HT-29 (cell line): ENCODE measurements around the gene UGT1A5. TPM values are rescaled to one million over a fixed set of nuclear protein-coding genes. Genes with fewer than 3 reads are reported as not detected.

Experiments
- DNase-seq: peaks from one replicate; pipeline ENCODE4 v3.0.0-alpha.2; 2015; ENCODE audit warnings: low spot score
- total RNA-seq: library from RNA; depleted of rRNA; stranded (reverse); fragments of >200 nt; shearing (Covaris generic); gene quantifications from 2 replicates; pipeline ENCODE4 v1.2.3, GENCODE V29; 2014

UGT1A5 gene
- total RNA-seq, 1 experiment from 2014 or later = 3.1 TPM

DNA sequence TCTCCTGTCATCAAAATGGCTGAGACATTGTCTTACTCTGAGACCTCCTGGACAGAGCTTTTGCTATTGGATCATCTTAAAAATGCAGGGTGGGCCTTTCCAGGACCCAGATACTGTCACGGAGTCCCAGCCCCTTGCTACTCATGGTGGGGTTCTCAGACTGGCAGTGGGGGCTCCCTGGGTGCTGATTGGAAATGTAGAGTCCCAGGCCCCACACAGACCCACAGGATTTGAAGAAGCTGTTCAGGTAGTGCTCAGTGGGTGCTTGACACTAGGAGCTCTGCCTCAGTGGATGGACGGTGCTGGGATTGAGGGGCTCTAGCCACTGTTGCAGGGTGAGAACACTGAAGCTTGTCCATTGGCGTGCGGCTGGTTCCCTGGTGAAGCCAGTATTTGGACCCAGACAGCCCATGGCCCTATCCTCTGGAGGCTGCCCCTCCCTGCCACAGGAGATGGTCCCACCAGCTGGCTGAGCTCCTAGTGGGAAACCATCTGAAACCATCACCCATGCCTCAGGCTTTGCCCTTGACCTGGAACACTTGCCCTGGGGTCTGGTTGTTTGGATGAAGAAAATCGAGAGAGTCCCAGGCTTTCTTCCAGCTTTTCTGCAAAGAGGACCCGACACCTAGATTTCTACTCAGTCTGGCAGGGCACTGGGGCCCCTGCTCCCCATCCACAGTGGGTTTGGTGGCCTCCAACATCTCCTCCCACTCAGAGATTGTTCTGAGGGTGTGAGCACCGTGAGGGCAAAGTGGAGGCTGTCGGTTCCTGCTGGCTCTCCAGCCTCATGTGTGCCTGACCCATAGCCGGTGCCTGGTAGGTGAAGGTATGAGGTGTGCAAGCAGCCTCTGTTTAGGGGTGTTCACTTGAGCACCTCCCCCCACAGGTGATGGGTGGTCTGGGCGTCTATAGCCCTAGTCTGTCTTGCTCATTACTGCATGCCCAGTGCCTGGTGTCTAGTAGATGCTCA lies 95.5 kb downstream of the UGT1A5 start:
- no peak for DNase-seq

DNA sequence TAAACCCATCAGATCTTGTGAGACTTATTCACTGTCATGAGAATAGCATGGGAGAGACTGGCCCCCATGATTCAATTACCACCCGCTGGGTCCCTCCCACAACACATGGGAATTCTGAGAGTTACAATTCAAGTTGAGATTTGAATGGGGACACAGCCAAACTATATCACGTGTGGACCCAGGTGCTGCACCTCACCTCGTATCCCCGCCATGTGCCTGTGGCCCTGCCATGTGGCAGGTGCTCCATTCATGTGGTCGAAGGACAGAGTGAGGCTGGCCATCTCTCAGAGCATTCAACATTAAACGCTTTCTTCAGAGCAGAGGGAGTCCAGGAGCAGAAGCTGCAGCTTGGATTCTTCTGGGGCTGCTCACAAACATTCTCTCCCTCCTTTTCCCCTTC lies 97.7 kb downstream of the UGT1A5 start:
- DNase-seq = no peak

DNA sequence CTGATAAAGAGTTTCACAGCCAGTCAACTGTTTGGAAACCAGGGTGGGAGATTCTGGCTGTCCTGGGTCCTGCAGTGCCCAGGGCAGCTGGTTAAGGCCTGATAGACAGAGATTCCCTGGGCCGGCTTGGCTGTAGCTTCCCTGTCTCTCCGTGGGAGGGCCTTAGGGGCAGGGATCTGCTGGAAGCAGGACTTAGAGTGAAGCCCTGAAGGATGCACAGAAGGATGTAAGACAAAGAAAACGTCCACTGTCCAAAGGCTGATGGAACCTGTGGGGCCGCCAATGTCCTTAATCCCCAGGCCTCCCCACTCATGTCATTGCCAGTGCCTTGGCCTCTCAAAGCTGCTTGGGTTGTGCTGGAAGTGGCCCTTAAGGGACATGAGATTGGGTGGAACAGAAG lies 98.4 kb downstream of the UGT1A5 start:
- no peak for DNase-seq

DNA sequence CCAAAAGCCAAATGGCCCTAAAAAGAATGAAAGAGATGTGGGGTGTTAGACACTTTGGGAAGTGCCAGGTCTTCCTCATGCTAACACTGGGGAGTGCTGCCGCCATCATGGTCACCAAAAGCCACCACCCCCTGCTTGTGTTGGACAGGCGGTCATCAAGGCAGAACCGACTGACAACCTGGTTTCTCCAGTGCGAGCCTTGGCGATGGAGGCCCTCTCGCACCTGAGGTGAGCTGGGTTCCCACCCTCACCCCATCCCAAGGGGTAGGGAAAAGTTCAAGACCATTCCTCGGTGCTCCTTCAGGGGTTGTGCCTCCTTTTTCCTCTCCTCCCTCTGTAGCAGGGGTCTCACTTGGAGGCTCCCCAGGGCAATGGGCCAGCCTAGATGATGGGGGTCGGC lies 99.0 kb downstream of the UGT1A5 start:
- no peak for DNase-seq

DNA sequence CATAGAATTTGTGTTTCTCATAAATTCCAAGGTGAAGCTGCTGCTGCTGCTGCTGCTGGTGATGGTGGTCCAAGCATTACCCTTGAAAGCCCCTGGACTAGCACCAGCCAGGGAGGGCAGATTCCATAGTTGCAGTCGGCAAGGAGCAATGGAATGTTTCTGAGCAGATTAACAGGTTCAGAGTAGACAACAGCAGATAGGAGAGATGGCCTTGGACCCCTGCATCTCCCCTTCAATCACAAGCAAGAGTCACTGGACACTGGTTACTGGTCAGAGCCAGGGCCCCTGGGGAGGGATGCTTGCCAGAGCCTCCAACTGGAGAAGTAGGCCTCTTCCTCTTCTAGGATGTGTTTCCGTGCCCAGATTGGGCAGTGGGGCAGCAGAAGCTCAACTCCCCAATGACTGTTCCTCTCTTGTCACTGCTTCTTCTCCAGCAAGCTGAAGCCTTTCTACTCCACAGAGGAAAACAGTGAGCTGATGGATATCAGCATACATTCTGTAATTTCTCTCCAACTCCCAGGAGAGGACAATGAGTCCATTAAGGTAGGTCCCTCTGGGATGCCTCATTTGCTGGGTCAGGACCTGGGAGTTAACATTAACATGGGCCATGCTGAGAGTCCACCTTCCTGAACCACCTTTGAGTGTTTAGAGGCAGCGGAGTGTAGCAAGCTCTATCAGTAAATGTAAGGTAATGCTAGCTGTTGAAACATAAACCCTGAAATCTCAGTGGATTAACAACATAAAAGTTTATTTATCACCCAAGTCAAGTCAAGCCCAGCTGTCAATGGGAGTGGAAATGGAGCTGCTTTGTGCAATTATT lies 100.7 kb downstream of the UGT1A5 start:
- no peak for DNase-seq

DNA sequence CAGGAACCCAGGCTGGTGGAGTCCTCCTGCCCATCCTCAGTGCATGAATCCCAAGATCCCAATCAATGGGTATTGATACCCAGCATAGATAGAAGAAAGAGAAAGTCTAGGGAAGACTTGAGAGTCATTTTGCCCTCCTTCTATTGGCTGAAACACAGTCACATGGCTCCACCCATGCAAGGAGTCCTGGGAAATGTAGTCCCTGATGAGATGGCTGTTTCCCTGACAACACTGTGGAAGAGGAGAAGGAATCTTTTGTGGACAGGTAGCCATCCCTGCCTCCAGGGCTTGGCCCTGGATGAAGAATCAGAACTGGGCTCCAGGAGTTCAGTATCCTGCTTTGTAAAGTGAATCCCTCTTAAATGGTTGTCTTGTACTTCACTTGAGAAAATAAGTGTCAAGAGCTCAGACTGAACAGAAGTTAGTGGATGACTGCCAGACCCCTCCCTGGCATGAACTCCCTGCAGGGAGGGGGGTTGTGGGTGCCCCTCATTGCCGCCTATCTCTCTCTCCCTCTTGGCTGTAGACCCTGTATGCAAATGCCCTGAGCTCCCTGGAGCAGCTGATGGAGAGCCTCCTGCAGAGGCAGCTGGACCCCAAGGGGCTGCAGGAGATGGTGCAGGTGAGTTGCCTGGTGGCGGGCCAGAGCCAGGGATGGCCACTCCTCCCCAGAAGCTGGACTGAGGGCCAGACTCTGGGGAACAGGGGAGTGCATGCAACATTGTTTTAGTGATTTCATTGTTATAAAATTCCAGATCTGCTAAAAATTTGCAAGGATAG lies 101.5 kb downstream of the UGT1A5 start:
- DNase-seq = peak; percentile 47

DNA sequence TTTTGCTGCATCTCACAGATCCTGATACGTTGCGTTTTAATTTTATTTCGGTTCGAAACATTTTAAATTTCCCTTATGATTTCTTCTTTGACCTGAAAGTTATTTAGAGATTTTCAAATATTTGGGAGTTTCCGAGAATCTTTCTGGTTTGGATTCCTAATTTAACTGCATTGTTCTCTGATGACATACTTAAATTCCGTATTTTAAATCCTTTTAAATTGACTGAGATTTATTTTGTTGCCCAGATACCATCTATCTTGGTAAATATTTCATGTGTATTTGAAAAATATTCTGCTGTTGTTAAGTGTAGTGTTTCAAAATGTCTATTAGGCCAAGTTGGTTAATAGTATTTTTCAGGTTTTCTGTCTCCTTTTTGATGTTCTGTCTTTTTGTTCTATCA lies 103.2 kb downstream of the UGT1A5 start:
- no peak for DNase-seq

DNA sequence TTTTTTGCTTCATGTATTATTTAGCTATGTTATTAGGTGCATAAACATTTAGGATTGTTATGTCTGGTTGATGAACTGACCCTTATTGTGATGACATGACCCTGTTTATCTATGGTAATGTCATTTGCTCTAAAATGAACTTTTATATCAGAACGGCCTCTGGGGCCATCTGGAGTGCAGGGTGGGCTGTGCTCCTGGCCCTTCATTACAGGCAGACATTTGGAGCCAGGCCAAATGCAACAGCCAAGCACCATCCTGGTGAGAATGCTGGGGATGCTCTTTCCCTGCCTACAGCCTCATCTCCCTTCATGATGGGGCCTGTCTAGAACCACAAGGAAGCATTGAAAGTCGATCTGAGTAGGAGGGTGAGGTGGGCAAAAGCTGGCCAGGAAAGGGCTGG lies 103.6 kb downstream of the UGT1A5 start:
- no peak for DNase-seq

DNA sequence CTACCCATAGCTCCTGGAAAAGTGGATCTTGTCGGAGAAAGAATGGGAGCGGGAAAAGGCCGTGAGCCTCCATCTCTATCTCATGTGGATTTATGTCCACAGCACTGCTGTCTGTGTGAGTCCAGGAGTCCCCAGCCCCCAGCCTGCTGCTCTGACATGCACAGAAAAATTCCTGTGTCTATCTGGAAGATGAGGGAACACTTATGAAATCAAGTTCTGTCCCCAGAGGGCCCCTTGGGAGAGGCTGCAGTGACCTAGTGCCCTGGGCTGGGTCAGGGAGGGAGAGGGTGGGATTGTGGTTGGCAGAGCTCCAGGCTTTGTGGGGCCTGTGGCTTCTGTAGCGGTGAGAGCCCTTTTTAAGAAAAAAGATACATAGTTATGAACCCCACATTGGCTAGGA lies 104.1 kb downstream of the UGT1A5 start:
- no peak for DNase-seq

DNA sequence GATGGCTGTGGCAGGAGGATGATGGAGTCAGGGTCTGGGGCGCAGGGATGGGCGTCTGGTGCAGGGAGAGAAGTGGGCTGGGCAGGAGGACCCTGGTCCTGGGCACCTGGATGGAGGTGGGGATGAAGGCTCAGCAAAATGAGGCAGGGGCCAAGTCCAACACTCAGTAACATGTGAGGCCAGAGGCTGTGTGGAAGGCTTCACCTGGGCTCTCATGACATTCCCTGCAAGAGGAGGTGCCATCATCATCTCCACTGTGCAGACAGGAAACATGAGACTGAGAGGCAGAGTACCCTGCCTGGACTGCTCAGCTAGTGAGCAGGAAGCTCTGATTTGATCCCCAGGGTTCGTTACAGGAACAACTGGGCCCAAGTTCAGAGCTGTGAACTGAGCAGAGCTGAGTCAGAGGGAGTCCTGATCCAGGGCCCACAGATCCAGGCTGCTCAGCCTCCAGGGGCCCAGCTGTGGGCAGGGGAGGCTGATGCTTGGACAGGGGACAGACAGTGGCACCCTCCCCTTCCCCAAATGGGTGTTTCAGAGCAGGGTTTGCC lies 104.7 kb downstream of the UGT1A5 start:
- no peak for DNase-seq

DNA sequence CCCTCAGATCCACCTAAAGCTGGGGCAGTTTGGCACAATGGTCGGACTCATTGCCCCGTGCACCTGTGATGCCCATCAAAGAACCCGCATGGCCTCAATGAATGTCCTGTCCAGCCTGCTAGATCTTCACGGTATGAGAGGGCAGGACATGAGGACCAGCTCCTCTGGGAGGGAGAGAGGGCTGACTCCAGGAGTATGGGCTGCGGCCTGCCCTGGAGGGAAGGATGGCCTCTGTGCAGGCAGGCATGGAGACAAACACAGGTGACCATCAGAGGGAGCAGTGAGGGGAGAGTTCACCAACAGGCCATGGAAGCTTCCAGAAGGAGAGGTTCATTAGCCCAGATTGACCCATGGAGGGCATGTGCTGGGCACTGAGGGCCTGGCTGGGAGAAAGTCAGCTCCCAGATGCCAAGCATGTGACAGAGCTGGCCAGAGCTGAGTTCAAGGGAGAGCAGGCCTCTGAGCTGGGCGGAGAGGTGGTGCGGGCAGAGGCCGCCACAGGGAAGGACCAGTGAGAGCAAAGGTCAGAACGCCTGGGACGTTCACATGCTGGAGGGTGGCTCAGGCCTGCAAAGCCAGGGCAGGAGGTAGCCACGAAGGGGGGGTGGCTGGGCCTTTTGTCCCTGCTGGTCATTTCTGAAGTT lies 105.4 kb downstream of the UGT1A5 start:
- no peak for DNase-seq

DNA sequence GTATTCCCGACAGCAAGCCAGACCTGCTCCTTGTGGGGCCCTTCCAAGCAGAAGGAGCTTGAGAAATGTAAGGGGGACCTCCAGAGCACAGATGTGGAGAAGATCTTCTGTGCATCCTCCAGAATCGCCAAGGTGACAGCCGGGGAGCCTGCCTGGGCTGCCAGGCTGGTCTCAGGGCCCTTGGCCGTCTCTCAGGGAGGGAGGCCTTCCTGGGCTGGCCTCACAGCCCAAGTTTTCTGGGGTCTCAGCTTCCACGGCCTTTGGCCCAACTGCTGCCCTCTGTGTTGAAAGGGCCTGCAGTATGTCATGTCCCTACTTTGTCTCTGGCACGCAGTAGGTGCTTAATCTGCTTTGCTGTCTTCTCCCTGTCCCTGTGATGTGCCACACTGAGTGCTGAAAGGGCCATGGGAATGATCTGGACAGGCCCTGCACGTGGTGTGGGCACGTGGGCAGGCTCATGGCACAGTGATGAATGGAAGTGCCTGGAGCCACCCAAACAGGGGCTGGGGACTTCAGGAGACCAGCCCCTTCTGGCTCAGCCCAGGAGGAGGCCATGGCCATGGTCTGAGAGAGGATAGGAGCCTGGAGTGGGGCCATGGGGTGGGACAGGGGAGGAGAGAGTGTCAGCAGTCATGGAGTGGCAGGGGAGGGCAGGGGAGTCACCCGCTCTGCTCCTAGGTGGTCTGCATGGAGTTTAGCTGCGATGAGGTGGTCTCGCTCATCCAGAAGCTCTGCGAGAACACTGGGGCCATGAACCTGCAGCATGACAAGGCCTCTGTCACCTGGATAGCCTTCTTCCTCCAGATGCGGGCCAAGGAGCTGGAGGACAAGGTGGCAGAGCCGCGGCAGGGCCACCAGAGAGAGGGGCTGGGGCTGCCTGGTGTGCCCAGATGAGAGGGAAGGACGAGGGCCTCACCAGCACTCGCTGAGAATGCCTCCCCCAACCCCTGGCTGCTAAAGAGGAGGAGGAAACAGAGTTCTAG lies 106.2 kb downstream of the UGT1A5 start:
- DNase-seq = no peak

DNA sequence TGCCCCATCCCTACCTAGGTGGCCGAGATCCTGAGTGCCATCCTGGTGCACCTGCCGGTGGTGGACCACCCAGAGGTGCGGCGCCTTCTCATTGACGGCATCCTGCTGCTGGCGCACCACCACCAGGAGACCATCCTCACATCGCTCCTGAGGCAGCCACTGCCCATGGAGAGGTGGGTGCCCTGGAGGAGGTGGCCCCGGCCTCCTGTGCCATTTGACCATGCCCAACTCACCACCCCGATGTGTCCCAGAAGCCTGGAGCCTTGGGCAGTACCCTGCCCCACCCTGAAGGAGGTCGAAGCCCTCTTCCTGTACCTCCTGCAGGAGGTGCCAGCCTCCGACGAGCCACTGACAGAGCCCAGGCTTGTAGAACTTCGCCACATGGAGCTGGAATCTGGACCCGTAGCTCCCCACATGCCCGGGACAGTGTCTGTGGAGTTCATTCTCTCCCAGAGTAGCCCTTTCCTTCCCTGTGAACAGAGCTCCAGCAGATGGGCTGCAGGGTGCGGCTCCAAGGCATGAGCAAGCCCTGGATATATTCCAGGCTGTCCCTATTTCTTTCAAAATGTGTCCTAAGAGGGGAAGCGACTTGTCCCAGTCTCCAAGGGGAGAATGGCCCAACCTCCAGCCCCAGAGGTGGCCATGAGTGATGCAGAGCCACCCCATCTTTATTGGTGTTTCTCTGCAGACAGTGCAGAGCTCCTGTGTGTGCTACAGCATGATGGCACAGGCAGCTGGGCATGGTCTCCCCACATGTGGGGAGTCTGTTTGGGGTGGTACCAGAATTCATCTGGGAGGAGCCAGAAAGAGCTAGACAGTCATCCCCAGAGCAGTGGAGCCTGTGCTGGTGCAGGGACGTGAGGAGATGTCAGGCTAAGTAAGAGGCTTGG lies 107.4 kb downstream of the UGT1A5 start:
- DNase-seq = no peak

DNA sequence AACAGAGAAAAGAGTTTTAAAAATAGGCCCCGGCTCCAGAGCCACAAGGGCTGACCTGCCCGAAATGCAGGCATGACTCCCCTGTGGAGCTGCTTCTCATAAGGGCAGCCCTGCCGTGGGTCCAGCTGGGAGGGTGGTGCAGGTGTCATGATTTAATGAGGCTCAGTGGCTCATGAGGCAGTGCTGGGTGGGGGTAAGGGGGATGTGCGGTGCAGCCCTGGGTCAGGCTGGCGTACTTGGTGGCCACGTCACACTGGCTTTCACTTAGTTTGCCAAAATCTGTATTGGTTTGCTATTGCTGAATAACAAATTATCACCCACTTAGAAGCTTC lies 108.0 kb downstream of the UGT1A5 start:
- no peak for DNase-seq

DNA sequence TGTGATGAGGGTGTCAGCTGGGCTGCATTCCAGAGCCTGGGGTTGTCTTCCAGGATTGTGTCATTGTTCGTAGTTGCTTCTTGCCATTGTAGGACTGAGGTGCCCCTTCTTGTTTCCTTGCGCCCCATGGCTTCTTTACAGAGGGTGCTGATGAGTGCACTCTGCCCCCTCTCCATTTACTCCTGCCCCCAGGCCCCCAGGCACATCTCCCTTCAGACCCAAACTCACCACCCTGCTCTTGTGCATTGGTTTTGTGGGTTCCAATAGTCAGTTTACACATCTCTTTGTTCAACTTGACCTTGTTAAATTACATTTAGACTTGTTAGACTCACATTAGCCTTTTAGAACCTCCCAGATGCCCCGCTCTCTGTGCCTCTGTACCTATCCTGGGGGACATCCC lies 108.5 kb downstream of the UGT1A5 start:
- no peak for DNase-seq

DNA sequence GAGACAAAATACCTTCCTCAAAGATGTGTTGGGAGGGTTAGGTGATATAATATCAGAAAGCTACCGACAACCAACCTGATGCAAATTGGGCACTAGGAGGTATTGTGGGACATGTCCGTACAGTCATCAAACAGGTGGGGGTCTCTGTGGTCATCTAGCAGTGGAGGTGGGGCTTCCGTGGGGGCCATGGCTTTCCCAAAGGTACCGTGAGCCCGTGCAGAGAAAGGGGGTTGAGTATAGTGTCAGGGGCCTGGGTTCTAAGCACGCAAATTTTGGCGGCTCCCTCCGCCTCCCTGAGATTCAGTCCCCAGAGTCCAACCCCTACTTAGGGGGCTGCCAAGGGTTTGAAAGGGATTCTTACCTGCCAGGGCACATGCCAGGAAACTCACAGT lies 109.0 kb downstream of the UGT1A5 start:
- DNase-seq = no peak

DNA sequence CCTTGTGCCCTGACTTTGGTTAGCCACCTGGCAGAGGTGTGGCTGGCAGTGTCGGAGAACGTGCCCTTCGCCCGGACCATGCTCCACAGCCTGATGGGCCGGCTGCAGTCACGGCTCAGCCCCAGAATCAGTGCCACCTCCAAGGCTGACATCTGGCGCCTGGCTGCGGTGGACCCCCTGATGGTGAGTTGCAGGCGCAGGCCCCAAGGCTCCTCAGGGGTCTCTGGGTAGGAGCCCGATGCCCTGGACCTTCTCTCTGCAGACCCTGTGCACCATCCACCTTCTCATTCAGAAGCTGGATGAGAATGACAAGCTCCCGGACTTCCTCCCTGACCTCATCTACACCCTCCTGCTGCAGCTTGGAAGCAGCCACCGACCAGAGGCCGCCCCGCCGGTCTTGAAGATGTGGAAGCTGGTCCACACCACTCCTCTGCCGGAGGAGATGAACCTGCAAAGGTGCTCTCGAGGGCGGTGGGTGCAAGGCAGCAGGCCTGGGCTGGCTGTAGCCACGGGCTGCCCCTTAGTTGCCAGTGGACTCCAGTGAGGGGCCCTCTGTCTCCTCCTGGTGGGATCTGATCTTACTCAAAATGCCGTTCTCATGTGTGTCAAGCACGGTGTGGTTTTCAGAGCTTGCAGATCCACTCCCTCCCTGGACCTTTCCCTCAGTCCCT lies 109.5 kb downstream of the UGT1A5 start:
- no peak for DNase-seq
